ENCODE results near the gene CDH2. TPM values are rescaled to one million over a fixed set of nuclear protein-coding genes. Genes with fewer than 3 reads are reported as not detected.

The CDH2 gene
- total RNA-seq, 4 donors from 2014 or later: 0.50 to 2.0 (median 1.4) TPM

DNA sequence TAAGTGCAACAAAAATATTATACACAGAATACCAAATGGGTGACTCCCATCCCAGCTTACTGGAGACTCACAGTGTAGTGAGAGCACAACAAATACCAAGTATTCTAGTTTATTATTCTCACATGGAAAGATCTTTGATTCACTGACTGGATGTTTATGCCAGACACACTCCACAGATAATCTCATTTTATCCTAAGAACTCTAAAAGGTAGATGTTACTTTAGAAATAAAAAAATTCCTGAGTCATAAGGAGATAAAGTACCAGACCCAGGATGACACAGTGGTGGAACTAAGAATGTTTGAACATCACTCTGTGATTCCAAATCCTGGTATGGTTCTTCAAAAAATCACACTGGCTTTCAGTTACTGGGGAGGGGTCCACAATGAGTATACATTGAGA, 136.2 kb downstream of the CDH2 start:
- ATAC-seq (ENCODE audit: low FRiP score) (no peak), DNase-seq (ENCODE audit: low spot score) (no peak)
- TF ChIP-seq, protein P1, sequence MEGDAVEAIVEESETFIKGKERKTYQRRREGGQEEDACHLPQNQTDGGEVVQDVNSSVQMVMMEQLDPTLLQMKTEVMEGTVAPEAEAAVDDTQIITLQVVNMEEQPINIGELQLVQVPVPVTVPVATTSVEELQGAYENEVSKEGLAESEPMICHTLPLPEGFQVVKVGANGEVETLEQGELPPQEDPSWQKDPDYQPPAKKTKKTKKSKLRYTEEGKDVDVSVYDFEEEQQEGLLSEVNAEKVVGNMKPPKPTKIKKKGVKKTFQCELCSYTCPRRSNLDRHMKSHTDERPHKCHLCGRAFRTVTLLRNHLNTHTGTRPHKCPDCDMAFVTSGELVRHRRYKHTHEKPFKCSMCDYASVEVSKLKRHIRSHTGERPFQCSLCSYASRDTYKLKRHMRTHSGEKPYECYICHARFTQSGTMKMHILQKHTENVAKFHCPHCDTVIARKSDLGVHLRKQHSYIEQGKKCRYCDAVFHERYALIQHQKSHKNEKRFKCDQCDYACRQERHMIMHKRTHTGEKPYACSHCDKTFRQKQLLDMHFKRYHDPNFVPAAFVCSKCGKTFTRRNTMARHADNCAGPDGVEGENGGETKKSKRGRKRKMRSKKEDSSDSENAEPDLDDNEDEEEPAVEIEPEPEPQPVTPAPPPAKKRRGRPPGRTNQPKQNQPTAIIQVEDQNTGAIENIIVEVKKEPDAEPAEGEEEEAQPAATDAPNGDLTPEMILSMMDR (IDR thresholded peaks at IDR 0.05): no peak

DNA sequence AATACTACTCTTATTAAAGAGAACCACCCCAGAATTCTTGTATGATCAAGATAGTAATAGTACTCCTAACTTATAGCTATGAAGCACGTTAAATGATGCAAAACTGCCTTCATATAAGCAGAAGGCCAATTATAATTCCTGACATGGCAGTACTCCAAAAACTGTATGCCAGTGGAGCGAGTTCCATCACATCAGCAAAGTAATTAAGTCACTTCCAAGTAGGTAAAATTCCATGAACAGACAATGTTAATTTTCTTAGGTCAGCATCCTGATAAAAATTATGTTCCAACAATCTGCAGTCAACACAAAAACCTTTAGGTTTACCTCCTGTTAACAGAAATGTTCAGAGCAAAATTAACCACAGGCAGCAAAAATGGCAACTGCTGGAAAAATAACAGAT, 136.7 kb downstream of the CDH2 start:
- ATAC-seq (ENCODE audit: low FRiP score): no peak
- no peak for DNase-seq (ENCODE audit: low spot score)
- TF ChIP-seq, protein P1 (IDR thresholded peaks at IDR 0.05): no peak

DNA sequence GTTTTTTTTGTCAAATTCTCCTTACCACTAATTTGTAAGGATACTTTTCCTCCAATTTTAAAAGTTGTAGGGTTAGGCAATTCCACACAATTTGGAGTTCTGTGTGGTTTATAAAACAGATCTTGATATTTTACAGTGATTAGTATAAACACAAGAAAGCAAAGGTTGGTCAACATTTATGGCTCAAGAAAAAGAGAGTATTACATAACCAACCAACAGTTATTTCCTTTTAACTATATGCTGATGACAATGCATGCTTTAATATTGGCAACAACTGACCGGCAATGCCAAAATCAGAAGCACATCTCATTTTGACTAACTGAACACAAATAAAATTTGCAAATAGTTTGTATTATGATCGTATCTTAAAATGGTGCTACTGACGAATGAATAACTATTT, 137.2 kb downstream of the CDH2 start:
- no peak for DNase-seq (ENCODE audit: low spot score)
- TF ChIP-seq, protein P1 (IDR thresholded peaks at IDR 0.05): no peak
- no peak for ATAC-seq (ENCODE audit: low FRiP score)

DNA sequence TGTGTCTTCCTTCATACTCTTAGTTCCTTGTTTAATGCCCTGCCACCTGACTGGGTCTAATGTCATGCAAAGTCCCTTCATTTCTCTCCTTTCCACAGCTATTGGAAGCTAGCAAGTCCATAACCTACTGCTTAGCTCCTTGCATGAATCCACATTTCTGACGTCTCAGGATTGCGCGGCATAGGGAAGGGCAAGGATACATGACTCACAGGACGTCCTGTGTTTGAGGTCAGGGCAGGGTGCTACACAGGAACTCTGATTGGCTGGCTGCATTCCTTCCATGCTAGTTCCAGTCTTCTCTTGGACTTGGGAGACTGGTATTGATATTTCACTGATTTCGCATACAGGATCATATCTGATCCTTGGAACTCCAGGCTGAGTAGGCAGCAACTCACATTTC, 137.9 kb downstream of the CDH2 start:
- TF ChIP-seq, protein P1 (IDR thresholded peaks at IDR 0.05): no peak
- ATAC-seq (ENCODE audit: low FRiP score) (no peak), DNase-seq (ENCODE audit: low spot score) (no peak)

DNA sequence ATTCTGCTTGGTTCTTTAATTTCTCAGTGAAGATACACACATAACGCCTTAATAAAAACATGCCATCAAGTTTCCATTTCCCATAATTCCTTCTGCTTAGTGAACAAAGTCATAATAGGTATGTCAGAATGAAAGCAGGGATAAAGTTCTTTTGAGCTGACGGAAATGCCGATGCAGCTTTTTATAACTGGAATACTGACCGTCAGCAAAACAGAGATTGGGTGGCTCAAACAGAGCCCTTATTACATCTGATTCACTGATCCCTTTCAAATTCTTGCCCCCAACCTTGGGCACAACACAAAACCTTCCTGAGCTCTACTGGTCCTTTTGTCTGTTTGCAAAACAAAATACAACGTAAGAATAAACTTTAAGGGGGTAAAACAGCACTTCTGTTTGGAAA, 140.4 kb downstream of the CDH2 start:
- ATAC-seq (ENCODE audit: low FRiP score): no peak
- TF ChIP-seq, protein P1 (IDR thresholded peaks at IDR 0.05): no peak
- DNase-seq (ENCODE audit: low spot score): no peak

DNA sequence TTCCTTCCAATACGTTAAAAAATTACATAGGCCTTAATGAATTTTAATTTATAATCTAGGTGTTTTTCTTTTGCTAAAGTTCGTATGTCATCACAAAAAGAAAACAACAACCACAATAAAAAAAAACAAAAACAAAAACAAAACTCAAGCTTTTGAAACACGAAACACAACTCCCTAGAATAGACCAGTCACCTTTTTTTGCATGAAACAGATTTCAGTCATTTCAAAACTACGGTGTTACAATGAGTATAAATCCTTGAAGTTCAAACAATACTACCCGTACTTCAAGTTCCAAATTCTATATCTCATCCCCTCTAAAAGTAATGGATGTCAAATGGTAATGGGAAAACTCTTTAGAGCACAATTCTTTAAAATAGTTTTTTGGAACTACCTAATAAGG, 142.4 kb downstream of the CDH2 start:
- TF ChIP-seq, protein P1 (IDR thresholded peaks at IDR 0.05): no peak
- no peak for DNase-seq (ENCODE audit: low spot score)
- no peak for ATAC-seq (ENCODE audit: low FRiP score)

DNA sequence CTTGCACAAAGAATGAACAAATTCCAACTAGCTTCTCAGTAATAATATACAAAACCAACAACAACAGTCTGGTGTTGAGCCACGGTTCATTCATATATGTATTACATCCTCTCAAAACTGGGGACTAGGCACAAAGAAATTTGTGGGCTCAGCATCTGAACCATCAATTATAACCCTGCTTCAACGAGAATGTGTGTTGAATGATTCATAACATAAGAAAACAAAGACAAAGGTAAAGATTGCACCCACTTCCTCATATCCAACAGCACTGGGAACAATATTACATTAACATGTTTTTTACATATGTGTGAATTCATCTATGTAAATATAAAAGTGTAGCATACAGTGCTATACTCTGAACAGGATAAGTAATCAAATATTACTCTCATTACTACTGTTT, 144.8 kb downstream of the CDH2 start:
- TF ChIP-seq, protein P1 (IDR thresholded peaks at IDR 0.05): no peak
- no peak for DNase-seq (ENCODE audit: low spot score)
- ATAC-seq (ENCODE audit: low FRiP score): no peak
